Thyroid gland (tissue), 4 donors: Measurements from ENCODE around the gene P2RY8. TPM values are rescaled to one million over a fixed set of nuclear protein-coding genes. Genes with fewer than 3 reads are reported as not detected.
"Not testable (repeated sequence)": the region's sequence is repeated elsewhere in the genome, so short reads cannot be mapped to it uniquely, and the experiment has no call there.

ENCODE experiments used
- DNase-seq, 2 donors: peaks; one replicate each; pipeline ENCODE4 v3.0.0-alpha.2; 2019
- H3K27ac ChIP-seq, 3 donors: fragments of 200-600 bp; sonication (generic); 1 replicate in 2 of 3; 2 replicates in 1 of 3; pipeline ENCODE4 v1.5.1; 2016 to 2019; ENCODE audit warnings: mild to moderate bottlenecking in 1 of 3, moderate library complexity in 1 of 3
- H3K27me3 ChIP-seq: fragments of 200-600 bp; sonication (generic); one replicate; pipeline ENCODE4 v1.5.1; 2019
- H3K36me3 ChIP-seq, 2 donors: fragments of 200-600 bp; sonication (generic); one replicate each; pipeline ENCODE4 v1.5.1; 2016 to 2019
- H3K4me1 ChIP-seq, 2 donors: fragments of 200-600 bp; sonication (generic); one replicate each; pipeline ENCODE4 v1.5.1; 2017 to 2019
- H3K4me3 ChIP-seq, 3 donors: fragments of 200-600 bp; sonication (generic); replicated peaks in 1 of 3; 1 replicate in 2 of 3; 2 replicates in 1 of 3; pipeline ENCODE4 v1.5.1; 2016; ENCODE audit warnings: mild to moderate bottlenecking in 1 of 3
- H3K9me3 ChIP-seq: fragments of 200-600 bp; sonication (generic); one replicate; pipeline ENCODE4 v1.5.1; 2017
- POLR2A ChIP-seq, 2 donors: fragments of 450-650 bp; IDR thresholded peaks; one replicate each; pipeline ENCODE4 v1.6.1; 2017; ENCODE audit warnings: antibody characterized with exemption in 2 of 2, mild to moderate bottlenecking in 2 of 2, moderate library complexity in 1 of 2
- WGBS, 2 donors: methylation state at CpG; one replicate each; pipeline ENCODE4 v1.1.5; 2017; 5-methylcytosine and 5-hydroxymethylcytosine counted together
- intact Hi-C: fragments of 100-400 bp; cut with DNase I; formaldehyde crosslinking; loops from one replicate; pipeline ENCODE4 v1.15.1; 2023
- total RNA-seq, 4 donors: library from RNA; depleted of rRNA; stranded (reverse); fragments of >200 nt; gene quantifications; one replicate each; pipeline ENCODE4 v1.2.3, GENCODE V29; 2016
- TF ChIP-seq, protein P1 (sequence below), 6 experiments: fragments of 200-600 bp in 3 of 6; fragments of 450-650 bp in 3 of 6; sonication (generic) in 3 of 6; IDR thresholded peaks; one replicate each; pipeline ENCODE4 v1.5.1; 2016 to 2019; ENCODE audit warnings: antibody characterized with exemption in 6 of 6, mild to moderate bottlenecking in 2 of 6, inconsistent platforms in 1 of 6, moderate library complexity in 1 of 6

P2RY8 gene
- total RNA-seq, 4 donors from 2014 or later = 2.4 to 11.9 (median 3.0) TPM

DNA sequence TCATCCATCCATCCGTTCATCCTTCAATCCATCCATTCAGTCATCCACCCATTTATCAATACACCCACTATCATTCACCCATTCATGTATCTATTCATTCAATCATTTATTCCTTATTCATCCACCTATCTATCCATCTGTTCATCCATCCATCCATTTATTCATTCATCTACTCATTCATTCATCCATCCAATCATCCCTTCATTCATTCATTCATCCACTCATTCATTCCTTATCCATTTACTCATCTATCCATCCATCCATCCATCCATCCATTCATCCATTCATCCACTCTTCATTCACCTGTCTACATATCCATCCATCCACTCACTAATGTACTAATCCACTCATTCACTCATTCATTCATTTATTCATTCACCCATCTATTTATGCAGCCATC, 9.5 kb downstream of the P2RY8 start:
- 65 to 85% methylated on average over 1 of the region's 1 CpG for WGBS, 2 donors
- no peaks in the 10 kb centered on the region for H3K27me3 ChIP-seq
- TF ChIP-seq POLR2A (IDR thresholded peaks at IDR 0.05) = no peak
- TF ChIP-seq, protein P1, sequence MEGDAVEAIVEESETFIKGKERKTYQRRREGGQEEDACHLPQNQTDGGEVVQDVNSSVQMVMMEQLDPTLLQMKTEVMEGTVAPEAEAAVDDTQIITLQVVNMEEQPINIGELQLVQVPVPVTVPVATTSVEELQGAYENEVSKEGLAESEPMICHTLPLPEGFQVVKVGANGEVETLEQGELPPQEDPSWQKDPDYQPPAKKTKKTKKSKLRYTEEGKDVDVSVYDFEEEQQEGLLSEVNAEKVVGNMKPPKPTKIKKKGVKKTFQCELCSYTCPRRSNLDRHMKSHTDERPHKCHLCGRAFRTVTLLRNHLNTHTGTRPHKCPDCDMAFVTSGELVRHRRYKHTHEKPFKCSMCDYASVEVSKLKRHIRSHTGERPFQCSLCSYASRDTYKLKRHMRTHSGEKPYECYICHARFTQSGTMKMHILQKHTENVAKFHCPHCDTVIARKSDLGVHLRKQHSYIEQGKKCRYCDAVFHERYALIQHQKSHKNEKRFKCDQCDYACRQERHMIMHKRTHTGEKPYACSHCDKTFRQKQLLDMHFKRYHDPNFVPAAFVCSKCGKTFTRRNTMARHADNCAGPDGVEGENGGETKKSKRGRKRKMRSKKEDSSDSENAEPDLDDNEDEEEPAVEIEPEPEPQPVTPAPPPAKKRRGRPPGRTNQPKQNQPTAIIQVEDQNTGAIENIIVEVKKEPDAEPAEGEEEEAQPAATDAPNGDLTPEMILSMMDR (IDR thresholded peaks at IDR 0.05) = no peak
- H3K36me3 ChIP-seq = no peaks in the 10 kb centered on the region
- no peak overlapping the region for H3K27ac ChIP-seq
- H3K4me1 ChIP-seq = no peaks in the 10 kb centered on the region
- no peak for DNase-seq
- H3K4me3 ChIP-seq = no peak overlapping the region
- intact Hi-C loops = no loop called here
- no peaks in the 10 kb centered on the region for H3K9me3 ChIP-seq

DNA sequence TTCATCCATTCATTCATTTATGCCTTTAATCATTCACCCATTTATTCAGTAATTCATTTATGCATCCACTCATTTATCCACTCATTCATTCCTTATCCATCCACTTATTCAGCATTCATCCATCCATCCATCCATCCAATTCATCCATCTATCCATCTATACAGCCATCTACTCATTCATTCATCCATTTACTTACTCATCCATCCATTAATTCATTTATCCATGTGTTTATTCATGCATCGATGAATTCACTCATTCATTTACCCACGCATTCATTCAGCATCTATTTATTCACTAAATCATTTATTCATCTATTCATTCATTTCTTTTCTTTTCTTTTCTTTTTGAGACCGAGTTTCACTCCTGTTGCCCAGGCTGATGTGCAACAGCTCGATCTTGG, 10.4 kb downstream of the P2RY8 start:
- 90 to 92% methylated on average over 4 of the region's 4 CpGs for WGBS, 2 donors
- TF ChIP-seq, protein P1 (IDR thresholded peaks at IDR 0.05) = no peak
- TF ChIP-seq POLR2A (IDR thresholded peaks at IDR 0.05) = no peak

DNA sequence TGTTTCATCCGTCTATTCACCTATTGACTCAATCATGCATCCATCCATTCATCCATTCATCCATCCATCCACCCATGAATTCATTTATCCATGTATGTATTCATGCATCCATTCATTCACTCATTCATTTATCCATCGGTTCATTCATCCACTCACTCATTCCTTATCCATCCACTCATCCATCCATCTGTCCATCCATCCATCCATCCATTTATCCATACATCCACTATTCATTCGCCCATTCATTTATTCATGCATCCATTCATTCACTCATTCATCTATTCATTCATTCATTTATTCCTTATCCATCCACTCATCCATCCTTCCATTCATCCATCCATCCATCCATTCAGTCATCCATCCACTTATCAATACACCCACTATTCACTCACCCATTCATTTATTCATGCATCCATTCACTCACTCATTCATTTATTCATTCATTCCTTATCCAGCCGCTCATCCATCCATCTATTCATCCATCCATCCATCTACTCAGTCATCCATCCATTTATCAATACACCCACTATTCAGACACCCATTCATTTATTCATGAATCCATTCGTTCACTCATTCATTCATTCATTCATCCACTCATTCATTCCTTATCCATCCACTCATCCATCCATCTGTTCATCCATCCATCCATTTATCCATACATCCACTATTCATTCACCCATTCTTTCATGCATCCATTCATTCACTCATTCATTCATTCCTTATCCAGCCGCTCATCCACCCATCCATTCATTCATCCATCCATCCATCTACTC, 11.2 kb downstream of the P2RY8 start:
- TF ChIP-seq, protein P1 (IDR thresholded peaks at IDR 0.05) = no peak
- TF ChIP-seq POLR2A (IDR thresholded peaks at IDR 0.05) = no peak
- 82 to 87% methylated on average over 6 of the region's 6 CpGs for WGBS, 2 donors
- intact Hi-C loops = no loop called here

More for the DNA sequence above, 10.4 kb downstream of the P2RY8 start:
- Histone ChIP-seq H3K27me3 (no peaks in the 10 kb centered on the region), H3K9me3 (no peaks in the 10 kb centered on the region), H3K27ac (no peak overlapping the region), H3K4me1 (no peaks in the 10 kb centered on the region), H3K4me3 (no peak overlapping the region), H3K36me3 (no peaks in the 10 kb centered on the region)
- DNase-seq = no peak
- intact Hi-C loops = no loop called here

DNA sequence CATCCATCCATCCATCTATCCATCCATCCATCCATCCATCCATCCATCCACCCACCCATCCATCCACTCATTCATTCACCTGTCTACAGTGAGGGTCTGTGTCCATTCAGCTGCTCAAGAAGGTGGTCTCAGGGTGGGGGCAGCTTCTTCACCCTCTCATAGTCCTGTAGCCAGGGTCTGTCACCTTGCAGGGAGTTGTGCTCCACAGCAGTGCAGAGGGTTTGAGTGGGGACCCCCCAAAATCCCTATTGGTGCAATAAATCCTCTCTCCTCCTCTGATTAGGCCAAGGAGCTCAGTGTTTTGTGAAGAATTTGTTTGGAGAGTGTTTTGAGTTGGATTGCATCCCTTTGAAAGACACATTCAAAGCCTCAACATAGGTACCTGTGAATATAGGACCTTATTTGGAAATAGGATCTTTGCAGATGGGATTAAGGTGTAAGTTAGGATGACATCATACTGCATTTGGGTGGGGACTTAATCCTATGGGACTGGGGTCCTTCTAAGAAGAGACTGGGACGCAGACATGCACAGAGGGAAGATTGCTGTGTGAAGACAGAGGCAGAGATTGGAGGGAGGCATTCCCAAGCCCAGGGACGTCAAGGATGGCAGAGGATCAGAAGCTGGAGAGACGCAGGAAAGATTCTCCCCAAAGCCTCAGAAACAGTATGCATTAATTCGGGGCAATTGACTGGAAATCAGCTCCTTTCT, 12.0 kb downstream of the P2RY8 start:
- no peak for TF ChIP-seq POLR2A (IDR thresholded peaks at IDR 0.05)
- TF ChIP-seq, protein P1 (IDR thresholded peaks at IDR 0.05) = no peak
- DNase-seq = no peak
- Histone ChIP-seq H3K4me1 (no peaks in the 10 kb centered on the region), H3K9me3 (no peaks in the 10 kb centered on the region), H3K4me3 (no peak overlapping the region), H3K27ac (no peak overlapping the region), H3K27me3 (no peaks in the 10 kb centered on the region), H3K36me3 (no peaks in the 10 kb centered on the region)
- intact Hi-C loops = no loop called here
- 73 to 85% methylated on average over 4 of the region's 4 CpGs for WGBS, 2 donors

More for the DNA sequence above, 11.2 kb downstream of the P2RY8 start:
- Histone ChIP-seq H3K4me3 (no peak overlapping the region), H3K27me3 (no peaks in the 10 kb centered on the region), H3K4me1 (no peaks in the 10 kb centered on the region), H3K9me3 (no peaks in the 10 kb centered on the region), H3K27ac (no peak overlapping the region), H3K36me3 (no peaks in the 10 kb centered on the region)
- DNase-seq = no peak

DNA sequence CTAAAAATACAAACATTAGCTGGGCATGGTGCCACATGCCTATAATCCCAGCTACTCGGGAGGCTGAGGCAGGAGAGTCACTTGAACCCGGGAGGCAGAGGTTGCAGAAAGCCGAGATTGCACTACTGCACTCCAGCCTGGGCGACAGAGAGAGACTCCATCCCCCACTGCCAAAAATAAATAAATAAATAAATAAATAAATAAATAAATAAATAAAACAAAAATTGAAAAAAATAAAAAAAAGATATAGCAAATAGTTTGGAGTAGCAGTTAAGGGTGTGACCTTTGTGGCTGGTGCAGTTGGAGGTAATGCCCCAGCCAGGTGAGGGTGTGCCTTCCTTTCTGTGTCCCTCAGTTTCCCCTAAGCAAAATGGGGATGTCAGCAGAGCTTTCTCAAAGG, 14.1 kb downstream of the P2RY8 start:
- H3K27ac ChIP-seq, H3K27me3 ChIP-seq, H3K9me3 ChIP-seq, H3K4me3 ChIP-seq, H3K36me3 ChIP-seq, intact Hi-C loops, DNase-seq, H3K4me1 ChIP-seq: not testable (repeated sequence)
- 71% methylated on average over 4 of the region's 4 CpGs for WGBS, 2 donors
